GM19035 (cell line): ENCODE measurements around the gene HIRIP3.
"Not testable (repeated sequence)": the region's sequence is repeated elsewhere in the genome, so short reads cannot be mapped to it uniquely, and the experiment has no call there.

ENCODE experiments used
- ATAC-seq: cut with Tn5 transposase; IDR thresholded peaks from one replicate; pipeline ENCODE4 v1.9.1; 2021; ENCODE audit not compliant: unreplicated experiment

HIRIP3 gene

GRCh38 chr16:30017277-30017656 lies 21.9 kb upstream of the HIRIP3 start:
- no peak for ATAC-seq

DNA sequence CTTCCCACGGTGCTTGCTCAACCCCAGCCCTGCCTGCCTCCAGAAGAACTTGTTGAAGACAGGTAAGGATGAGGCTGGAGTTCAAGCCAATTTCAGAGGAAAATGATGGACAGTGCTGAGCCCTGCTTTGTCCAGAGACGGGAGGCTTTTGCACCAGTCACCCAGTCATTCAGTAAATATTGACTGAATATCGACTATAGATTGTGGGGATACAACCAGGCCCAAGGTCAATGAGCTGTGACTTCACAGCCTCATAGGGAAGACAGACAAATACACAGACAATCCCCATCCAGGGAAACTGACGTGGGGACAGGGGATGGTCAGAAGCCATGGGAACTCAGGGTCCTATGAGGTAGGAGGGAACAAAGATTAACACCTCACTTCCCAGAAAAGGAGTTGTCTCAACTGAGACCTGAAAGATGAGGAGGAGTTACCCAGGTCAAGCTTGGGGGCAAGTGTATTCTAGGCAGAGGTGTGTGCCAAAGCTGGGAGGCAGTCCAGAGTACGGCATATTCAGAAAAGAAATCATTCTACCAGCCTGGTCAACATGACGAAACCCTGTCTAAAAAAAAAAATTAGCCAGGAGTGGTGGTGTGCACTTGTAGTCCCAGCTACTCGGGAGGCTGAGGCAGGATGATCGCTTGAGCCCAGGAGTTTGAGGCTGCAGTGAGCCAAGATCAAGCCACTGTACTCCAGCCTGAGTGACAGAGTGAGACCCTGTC lies 21.3 kb upstream of the HIRIP3 start:
- ATAC-seq: no peak

DNA sequence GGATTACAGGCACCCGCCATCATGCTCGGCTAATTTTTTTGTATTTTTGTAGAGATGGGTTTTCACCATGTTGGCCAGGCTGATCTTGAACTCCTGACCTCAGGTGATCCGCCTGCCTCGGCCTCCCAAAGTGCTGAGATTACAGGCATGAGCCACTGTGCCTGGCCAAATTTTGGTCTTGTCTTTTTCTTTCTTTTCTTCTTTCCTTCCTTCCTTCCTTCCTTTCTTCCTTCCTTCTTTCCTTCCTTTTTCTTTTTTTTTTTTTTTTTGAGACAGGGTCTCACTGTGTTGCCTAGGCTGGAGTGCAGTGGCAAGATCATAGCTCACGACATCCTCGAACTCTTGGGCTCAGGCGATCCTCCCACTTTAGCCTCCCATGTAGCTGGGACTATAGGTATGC lies 20.0 kb upstream of the HIRIP3 start:
- not testable (repeated sequence) for ATAC-seq

DNA sequence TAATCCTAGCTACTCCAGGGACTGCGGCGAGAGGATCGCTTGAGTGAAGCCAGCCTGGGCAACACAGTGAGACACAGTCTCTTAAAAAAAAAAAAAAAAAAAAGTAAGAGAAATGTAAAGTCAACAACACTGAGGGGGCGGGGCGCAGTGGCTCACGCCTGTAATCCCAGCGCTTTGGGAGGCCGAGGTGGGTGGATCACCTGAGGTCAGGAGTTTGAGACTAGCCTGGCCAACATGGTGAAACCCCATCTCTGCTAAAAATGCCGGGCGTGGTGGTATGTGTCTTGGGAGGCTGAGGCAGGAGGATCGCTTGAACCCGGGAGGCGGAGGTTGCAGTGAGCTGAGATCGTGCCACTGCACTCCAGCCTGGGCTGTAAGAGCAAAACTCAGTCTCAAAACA lies 17.2 kb upstream of the HIRIP3 start:
- not testable (repeated sequence) for ATAC-seq

DNA sequence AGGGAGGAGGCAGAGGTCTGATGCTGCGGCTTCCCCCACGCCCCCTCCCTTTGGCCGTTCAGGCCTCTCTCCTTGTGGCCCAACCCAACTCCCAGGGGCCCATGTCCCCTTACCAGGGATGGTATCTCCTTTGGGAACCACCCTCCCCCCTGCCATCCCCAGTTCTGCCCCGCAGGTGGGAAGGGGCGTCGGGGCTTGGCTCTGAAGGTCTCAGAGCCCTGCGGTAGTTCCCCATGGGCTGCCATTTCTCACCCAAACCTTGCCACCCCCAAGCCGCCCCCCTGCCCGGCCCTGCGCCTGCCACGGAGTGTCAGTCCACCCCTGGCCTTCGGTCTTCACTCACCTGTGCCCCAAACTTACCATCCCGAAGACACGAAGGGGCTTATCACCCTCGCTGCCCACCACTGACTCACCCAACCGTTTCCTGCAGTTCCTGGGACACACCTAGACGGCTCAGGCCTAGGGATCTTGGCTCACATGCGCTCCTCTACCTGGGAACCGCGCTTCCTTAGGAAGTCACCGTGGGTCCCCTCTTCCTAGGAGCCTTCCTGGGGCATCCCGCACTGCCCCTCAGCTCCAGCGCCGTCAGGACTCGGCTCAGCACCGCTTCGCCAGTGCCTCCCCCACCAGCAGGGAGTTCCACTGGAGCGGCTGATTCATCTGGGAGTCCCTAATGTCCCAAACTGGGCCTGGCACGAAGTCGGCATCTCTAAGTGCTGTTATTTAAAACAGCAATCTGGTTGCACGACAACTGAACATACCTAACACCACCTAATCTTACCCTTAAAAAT lies 16.5 kb upstream of the HIRIP3 start:
- no peak for ATAC-seq

- ATAC-seq: no peak
Observed at GRCh38 chr16:30010844-30011713, 15.7 kb upstream of the HIRIP3 start, which contains the start of gene DOC2A. Gene DOC2A, minus strand, starts transcription at chr16:30011027. Its CDS starts 805 bp downstream, at chr16:30010222.

- no peak for ATAC-seq
Observed at GRCh38 chr16:30009990-30010843, 14.8 kb upstream of the HIRIP3 start.

GRCh38 chr16:30009085-30009862 lies 13.9 kb upstream of the HIRIP3 start:
- ATAC-seq: no peak

DNA sequence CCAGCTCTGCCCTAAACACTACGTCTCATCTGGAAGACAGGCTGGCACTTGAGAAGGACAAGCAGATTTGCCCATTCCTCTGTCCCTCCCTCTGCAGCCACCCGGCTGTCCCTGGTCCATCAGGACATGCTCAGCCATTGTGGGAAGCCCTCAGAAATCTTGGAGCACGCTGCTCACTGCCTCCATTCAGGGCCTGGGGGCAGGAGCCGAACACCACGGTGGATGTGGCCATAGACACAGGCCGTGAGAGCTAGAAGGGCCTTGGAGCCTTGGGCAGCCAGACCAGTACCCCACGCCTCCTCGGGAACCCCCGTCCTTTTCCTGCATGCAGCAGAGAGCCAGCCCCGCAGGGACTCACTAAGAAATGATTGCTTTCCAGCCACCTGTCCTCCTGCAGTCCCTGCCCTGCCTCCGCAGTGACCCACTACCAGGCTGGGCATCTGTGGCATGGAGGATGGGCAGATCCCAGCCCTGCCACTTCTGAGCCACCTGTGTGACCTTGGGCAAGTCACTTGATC lies 12.0 kb upstream of the HIRIP3 start:
- ATAC-seq: no peak

GRCh38 chr16:30006659-30007377 lies 11.4 kb upstream of the HIRIP3 start:
- ATAC-seq: no peak

DNA sequence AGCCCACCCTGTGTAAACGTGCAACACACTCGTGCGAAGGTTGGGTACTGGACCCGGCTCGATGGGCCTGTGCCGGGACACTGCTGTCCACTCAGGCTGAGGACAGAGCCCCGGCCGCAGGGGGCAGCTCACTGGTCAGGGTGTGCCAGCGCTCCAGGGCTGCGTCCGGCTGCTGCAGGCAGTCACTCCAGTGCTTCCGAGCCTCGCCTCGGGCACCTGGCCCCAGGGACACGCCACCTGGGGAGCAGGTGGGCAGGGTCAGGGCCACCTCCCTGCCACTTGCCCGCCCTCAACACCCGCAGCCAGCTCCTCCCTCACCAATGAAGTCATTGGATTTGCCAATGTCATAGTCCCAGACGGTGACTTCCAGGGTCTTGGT lies 10.7 kb upstream of the HIRIP3 start:
- no peak for ATAC-seq

DNA sequence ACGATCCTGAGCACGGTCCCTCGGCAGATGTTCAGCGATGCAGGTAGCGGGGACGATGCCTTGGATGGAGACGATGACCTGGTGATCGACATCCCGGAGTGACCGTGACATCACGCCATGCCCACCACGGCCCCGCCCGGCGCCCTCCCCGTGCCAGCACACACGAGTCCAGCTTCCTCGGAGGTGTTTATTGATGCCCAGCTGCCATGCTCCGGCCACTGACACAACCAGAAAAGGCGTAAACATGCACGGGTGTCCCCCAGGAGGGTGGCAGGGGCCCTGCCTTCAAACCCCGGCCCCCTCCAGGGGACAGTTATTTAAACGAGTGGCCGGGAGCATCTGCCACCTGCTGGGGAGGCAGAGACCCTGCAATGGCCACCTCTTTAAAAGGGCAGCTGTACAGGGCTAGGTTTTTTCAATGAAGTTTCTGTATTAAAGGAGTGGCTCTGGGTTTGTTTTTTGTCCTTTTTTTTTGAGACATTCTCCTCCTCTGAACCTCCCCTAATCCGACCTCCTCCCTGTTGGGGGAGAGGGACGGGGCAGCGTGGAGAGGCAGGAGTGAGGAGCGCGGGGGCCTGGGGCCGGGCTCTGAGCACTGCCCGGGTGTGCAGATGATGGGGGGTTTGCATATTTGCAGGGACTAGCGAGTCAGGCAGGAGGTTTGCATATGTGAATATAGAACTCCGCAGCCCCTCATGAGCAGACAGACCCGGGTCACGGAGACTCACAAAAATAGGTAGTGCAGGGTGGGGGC lies 10.1 kb upstream of the HIRIP3 start:
- ATAC-seq: no peak

DNA sequence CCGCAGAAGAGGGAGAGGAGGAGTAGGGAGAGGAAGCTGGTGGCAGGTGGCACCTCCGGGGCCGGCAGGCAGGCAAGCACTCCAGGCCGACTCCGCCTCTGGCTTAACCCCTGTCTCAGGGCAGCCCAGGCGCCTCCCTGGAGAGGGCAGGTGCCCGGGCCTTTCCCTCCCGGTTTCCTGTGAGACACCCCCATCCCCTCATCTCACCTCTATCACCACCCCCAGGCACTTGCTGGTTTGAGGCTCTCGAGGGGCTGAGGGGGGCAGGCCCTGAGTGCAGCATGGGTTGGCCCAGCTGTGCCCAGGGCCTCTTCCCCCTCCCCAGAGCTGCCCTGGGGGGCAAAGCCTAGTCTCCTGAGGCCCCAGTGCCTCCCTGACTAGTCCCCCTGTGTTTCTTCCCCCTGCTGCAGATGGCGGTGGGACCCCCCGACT lies 9.4 kb upstream of the HIRIP3 start:
- no peak for ATAC-seq

DNA sequence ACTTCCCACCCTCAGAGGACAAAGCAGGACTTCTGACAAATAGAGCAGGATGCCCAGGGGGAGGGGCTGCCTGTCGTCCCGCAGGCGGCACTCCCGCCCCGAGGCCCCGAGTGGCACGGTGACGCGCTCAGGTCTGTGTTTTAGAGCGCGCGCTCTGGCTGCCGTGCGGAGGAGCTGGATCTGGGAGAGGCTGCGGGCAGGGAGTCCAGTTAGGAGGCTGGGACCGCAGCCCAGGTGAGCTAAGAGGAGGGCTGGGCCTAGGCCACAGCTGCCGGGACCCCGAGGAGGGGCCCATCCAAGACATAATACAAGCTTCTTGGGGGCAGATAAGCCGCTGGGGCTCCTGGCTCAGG lies 9.0 kb upstream of the HIRIP3 start:
- ATAC-seq: no peak

DNA sequence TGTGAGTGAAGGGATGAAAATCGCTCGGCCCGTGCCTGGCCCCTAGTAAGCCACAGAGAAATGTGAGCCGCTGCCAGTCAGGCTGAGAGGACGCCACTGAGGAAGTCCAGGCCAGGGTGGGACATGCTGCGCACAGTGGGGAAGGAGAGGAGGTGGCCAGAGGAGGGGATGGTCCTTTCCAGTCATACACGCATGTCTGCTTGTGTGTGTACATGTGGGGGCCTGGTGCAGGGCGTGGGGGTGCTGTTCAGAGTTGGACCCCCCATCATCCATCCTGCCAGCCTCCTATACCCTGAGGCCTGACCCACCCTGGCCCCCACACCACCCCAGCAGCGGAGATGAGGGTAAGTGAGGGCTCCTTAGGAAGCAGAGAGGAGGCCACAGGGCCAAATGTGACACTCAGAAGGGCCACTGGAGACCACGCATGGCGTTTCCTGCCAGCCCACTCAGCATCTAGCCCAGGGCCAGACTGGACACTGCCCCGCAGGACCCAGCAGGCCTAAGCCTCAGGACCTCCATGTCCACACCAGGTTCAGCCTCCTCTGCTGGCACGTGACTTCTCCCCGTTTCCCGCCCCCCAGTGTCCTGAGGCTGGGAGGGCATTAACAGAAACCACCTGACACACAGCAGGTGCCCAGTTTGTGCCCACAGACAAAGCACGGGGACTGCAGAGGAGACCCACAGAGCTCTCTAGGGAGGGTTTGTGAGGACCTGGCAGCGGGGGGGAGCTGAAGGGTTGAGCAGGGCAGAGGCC lies 8.4 kb upstream of the HIRIP3 start:
- no peak for ATAC-seq

DNA sequence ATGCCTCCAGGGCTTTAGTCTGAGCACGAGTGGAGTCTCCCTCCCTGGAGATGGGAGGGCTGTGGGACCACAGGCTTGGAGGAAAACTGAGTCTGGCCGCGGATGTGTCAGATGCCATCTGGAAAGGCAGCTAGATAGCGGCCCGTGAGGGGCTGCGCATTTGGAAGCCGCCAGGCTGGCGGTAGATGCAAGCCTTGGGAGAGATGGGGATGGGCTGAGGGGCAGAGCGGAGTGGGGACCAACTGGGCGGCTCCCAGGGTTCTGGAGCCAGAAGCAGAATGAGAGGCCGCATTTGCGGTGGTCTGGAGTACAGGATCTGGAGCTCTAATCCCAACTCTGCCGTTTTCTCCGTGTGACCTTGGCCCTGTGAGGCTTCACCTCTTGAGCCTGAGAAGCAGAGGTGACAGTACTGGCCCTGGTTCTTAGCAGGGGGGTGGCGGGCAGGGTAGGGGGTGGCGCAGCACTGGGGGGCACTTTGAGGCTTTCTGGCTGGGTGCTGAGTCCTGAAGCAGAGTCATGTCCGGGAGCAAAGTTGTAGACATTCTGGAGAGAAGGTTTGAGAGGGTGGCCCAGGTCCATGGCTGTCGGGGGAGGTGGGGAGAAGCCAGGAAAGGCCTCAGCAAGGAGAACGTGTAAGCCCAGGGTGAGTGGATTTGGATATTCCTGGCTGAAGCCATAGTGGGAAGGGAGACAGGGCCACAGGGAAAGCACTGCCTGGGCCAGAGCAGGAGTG lies 7.4 kb upstream of the HIRIP3 start:
- no peak for ATAC-seq
